Esophagus squamous epithelium (tissue), 4 donors: ENCODE measurements around the gene VPS35L.

Experiments used
- POLR2A ChIP-seq, 4 donors: fragments of 450-650 bp; IDR thresholded peaks; one replicate each; pipeline ENCODE4 v1.6.1; 2017; ENCODE audit warnings: antibody characterized with exemption in 4 of 4, mild to moderate bottlenecking in 4 of 4, moderate library complexity in 3 of 4
- TF ChIP-seq, protein P1 (sequence below), 6 experiments: fragments of 450-650 bp in 4 of 6; fragments of 200-600 bp in 2 of 6; sonication (generic) in 2 of 6; IDR thresholded peaks; one replicate each; pipeline ENCODE4 v1.5.1; 2016 to 2019; ENCODE audit warnings: antibody characterized with exemption in 6 of 6, mild to moderate bottlenecking in 4 of 6, moderate library complexity in 4 of 6

- TF ChIP-seq, protein P1, sequence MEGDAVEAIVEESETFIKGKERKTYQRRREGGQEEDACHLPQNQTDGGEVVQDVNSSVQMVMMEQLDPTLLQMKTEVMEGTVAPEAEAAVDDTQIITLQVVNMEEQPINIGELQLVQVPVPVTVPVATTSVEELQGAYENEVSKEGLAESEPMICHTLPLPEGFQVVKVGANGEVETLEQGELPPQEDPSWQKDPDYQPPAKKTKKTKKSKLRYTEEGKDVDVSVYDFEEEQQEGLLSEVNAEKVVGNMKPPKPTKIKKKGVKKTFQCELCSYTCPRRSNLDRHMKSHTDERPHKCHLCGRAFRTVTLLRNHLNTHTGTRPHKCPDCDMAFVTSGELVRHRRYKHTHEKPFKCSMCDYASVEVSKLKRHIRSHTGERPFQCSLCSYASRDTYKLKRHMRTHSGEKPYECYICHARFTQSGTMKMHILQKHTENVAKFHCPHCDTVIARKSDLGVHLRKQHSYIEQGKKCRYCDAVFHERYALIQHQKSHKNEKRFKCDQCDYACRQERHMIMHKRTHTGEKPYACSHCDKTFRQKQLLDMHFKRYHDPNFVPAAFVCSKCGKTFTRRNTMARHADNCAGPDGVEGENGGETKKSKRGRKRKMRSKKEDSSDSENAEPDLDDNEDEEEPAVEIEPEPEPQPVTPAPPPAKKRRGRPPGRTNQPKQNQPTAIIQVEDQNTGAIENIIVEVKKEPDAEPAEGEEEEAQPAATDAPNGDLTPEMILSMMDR (IDR thresholded peaks at IDR 0.05), result no peak
- no peak for TF ChIP-seq POLR2A (IDR thresholded peaks at IDR 0.05)
Observed at GRCh38 chr16:19645557-19645981, 90.1 kb downstream of the VPS35L start.
